GM18508 (cell line): Measurements from ENCODE around the gene NTM.

Experiments used
- ATAC-seq: cut with Tn5 transposase; IDR thresholded peaks from one replicate; pipeline ENCODE4 v1.9.1; 2021; ENCODE audit warnings: moderate number of reproducible peaks; ENCODE audit not compliant: insufficient read depth, unreplicated experiment

NTM gene

DNA sequence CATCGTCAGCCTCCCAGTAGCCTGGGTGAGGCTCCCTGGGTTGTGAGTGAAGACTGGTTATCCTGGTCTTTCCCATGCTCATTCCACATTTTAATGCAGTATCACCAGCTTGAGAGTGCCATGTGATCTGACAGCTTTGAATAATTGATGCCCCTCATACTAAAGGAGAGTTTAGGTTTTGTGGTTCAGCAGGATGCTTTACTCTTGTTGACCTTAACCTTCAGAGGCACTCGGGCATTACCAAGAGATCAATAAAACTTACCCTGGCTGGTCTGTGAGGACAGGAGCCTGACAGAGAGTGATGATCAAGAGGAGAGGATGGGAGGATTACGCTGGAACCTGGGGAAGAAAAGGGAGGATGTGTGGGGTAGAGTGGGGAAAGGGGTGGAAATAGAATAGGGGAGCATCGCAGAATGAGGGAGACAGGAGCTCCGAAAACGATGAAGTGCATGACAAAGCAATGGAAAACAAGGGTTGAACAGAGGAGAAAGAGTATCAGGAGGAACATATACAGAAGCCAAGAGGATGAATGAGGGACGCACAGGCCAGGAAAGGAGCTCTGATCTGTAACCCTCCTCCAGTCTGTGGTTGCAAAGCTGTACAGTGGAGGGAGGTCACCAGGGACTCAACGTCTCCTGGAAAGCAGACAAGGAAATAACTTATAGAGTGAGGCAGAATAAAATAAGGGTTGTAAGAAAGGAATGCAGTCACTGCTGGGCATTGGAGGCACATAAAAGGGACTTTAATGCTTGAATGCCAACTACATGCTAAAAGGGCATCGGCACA lies 594.5 kb downstream of the NTM start:
- no peak for ATAC-seq

DNA sequence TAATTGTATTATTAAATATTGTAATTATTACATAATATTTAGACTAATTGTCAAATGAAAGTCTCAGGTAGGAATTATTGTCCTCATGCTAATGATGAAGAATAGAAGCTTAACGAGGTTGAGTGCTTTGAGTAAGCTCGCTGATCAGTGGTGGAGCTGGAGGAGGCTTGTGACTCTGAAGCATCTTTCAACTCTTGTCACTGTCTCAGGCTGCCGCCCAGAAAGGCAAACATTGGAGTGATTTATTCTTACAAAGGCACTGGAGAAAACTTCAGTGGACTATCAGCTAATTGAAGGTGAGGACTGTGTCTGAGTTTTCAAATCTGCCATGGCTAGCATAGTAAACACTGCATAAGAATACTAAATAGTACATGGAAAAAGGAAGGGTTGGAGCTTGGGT lies 595.1 kb downstream of the NTM start:
- no peak for ATAC-seq

DNA sequence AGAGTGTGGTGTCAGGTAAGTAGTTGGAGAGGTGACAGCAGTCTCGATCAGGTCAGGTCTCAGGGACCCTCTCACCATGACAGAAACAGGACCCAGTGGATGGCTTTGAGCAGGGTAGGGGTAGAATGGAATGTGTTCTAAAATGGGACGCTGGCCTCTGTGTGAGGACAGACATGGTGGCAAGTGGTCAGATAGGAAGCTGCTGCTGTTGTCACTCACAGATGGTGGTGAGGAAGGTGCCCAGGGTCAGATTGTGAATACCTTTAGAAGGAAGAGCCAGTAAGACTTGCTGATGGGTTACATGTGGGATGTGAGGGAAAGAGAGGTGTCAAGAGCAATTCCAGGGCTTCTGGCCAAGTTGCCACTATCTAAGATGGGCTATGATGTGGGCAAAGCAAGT lies 596.3 kb downstream of the NTM start:
- no peak for ATAC-seq

DNA sequence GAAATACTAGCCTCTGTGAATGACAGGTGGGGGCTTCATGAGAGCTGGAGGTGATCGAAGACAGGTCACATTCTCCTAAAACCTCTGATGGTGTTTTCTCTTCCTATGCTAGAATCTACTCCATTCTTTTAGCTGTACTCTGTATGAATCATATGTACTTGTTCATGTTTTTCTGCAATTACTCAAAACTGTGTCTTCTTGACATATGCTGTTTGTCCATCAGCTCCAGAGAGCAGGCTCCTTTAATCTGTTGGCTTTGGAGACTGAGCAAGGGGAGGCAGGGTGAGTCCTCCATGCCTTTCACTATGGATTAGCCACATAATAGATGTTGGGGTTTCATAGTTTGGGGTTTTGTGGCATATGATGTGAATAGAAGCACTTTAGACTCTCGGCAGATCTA lies 598.8 kb downstream of the NTM start:
- ATAC-seq: no peak

DNA sequence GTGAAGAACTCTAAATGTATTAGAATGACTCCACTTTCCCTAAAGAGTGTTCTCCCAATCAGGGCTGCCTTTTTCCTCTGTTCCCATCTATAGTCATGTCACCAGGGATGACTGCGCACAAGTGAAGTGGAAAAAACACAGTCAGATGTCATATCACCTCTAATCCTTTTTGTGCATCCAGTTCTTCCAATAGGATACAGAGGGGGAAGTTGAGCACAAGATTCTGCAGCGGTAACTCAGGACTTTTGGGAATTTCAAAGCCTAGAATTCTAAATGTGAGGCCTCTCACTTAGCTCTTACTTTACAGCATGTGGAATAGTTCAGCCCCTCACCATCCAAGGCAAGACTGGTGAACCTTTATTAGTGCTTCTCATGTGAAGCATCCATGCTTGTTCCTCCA lies 602.6 kb downstream of the NTM start:
- ATAC-seq: no peak

DNA sequence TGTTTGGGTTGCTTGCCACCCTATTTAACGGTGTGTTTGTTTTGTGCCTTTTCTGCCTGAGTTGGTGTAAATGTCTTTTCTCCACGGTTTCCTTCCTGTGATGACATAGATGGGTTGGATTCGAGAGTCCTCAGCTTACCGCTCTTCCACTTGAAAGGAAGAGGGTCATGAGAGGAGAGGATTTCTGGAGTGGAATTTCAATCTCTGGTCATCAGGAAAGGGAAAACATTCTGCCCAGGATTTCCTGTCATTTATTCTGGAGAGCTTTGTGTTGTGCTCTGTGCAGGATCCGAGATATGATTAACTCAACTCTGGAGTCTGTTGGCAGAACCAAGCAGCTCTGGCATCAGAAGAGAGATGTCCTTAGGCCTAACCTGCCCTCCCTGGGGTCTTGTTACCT lies 605.2 kb downstream of the NTM start:
- ATAC-seq: no peak

DNA sequence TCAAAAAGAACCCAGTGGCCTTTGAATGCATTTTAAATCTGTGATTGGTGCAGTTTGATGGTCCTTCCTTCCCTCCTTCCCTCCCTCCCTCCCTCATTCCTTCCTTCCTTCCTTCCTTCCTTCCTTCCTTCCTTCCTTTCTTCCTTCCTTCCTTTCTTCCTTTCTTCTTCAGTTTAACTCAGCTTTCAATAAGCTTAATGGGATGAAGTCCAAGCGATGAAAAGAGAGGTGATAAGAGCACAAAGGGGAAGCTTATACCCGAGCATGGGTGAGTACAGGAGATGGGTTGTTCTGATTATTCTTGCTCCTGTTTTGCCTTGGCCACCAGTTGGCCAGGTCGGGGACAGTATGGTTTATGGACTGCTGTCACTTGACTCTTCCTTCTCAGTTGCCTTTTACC lies 605.6 kb downstream of the NTM start:
- no peak for ATAC-seq

DNA sequence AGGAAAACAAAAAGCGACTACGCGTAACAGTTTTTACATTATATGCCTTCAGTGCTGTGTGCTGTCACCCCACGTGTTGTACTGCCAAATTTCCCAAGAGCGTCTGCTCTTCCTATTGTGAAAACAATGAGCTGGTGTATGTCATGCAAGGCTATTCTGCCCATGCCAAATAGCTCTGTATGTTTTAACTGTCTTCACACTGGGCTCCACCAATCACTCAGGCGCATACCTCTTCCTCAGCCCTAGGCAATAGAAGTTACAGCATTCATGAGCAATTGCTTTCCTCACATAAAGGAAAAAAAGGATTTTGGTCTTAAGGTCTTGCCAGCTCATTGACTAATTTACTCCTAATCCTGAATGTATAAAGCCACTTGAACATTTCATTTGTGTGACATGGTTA lies 606.8 kb downstream of the NTM start:
- ATAC-seq: no peak

DNA sequence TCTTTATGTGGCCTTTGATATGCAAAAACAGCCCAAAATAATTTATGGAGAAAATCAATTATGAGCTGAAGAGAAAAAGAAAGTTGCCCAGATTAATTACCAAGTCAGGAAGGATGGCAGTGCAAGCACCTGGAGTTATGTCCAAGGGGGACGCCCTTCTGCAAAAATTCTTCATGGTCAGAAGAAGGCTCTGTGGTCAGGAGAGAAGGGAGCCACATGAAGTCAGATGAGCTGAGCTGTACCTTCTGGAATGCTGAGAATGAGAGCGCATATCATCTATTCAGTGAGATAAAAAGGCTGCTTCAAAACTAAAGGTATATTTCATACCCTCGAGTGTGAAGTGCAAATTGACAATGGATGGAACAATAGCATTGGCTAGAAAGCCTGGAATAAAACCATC lies 607.4 kb downstream of the NTM start:
- no peak for ATAC-seq

DNA sequence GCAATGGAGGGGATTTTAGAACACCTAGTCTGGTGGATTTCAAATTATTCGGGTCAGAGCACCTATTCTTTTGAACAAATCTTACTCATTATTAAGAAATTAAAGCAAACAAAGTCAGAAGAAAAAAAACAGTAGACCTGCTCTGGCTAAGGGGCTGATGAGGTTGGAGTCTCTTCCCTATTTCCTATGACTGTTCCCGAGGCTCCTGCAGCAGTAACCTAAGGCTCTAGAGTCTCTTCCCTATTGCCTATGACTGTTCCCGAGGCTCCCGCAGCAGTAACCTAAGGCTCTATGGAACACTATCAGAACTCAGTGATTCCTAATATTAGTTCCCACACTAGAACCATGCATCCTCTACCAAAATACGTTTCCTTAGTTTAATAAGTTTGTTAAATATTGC lies 607.9 kb downstream of the NTM start:
- ATAC-seq: no peak

DNA sequence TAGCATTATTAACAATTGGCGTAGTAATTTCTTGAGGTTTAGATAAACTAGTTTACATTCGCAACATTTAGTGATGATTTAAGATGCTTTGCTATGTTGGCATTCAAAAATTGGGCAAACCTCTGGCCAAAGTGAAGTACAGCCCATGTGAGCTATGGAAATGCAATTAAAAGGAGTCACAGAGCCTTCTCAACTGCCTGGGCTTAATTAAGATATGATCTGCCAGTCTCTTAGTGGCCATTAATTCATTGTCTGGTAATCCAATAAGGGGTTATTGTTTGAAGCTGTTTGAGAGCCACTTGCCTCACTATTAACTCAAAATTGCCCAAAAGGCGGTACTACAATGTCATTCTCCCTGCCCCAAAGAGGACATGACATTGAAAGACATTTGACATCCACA lies 608.9 kb downstream of the NTM start:
- no peak for ATAC-seq

DNA sequence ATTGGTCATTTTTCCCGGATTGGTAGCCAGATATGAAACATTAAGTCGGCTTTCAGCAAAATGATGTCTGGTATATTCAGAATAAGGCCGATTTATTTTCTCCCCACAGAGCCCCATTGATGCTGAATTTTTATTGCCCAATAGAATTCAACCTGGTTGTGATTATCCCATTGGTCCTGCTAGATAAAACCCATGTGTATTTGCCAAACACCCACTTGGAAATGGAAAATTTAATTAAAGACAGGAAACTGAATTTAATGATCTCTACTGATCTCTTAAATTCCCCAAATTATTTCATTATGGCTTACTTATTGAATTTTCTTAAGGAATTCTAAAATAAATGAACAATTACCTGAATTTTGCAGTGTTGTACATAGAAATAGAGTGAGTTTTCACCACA lies 609.8 kb downstream of the NTM start:
- no peak for ATAC-seq

DNA sequence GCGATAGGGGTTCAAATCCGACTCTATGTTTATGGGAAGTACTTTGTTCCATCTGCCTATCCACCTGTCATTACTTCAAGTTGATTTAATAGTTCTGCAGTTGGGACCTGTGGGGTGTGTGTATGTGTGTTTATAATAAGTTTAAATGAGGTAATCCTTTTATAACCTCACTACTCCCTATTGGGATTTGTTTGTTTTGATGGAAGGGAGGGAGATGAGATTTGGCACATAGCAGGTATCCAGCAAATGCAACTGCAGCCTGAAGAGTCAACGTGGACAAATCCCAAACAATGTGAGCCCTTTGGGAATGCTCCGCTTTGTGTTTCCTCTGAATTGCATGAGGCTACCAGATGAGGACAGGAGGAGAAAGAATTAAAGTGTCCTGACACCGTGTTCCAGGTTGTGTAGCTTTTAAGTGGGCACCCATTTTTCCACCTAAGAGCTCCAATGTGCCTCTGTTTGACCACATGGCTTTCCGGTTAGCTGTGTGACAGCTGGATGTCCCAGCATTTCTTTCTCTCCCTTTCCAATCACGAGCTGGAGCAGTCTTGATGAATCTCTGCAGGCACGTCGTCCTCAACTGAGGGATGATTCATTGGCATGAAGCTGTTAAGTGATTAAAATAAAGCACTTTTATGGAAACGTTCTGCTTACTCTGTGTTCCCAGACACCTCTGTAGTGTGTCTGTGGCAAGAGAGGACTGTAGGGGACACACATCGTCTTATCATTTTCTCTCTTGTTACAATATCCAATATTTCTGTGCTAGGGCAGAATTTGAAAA lies 610.7 kb downstream of the NTM start:
- no peak for ATAC-seq

DNA sequence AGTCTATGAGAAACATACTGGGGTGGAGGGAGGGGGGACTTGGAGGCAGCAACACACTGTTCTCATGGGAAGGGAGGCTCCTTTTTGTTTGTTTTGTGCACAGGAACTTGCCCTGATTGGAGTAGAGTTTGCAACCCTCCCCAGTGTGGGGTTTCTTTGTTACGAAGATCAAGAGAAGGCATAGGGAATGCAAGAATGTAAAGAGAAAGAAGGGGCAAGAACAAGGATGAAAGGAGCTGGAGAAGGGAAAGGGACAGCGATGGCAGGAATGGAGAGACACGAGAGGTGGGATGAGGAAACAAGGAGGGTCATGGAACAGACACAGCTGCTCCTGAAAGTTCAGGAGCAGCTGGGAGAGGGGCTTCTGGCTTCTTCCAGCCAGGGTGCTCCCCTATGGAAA lies 611.7 kb downstream of the NTM start:
- ATAC-seq: no peak

DNA sequence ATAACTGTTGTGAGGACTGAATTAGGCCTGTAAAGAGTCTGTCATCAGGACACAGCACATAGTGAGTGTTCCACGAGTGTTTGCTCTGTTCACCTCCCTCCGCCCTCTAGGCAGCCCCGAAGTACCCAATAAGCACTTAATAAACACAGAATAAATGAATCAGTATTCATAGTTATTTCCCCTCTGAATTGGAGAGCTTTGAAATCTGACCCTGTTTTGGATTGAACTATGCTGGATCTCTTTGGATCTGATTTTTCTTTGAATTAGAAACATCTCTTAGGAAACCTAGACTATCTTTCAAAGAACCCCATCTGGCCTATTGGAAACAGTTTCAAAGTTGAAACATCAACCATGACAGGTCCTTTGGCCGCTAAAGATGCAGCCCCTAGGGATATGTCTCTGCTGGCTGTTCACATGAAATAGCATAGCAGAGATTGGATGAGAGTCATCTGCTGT lies 615.5 kb downstream of the NTM start:
- no peak for ATAC-seq

DNA sequence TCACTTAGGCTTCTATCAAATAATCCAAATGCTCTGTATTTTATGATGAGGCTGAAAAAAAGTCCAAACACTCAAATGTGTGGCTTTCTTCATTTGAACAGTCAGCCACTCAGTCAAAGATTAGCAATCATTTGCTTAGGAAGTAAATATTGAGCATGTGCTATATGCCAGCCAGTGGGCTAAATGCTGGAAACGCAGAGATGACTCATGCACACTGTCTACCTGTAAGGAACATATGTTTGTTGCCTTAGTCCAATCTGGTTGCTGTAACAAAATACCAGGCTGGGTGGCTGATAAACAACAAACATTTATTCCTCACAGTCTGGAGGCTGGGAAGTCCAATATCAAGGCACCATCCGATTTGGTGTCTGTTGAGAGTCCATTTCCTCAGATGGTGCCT lies 617.3 kb downstream of the NTM start:
- no peak for ATAC-seq

DNA sequence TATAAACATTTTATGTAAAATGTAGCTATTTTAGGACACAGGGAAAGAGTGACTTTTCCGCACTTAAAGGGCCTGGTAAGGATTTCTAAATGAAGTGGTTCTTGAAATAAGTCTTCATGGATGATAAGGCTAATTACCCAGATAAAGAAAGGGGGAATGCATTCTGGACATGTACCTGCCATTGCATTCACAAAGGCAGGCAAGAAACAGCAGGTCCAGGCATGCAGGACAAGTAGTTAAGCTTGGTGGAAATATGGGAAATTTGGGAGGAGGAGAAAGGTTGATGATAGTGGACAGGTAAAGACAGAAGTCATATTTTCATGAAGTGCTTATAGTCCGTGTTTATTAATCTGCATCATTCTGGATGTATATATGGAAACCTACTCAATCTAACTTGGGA lies 621.2 kb downstream of the NTM start:
- no peak for ATAC-seq

DNA sequence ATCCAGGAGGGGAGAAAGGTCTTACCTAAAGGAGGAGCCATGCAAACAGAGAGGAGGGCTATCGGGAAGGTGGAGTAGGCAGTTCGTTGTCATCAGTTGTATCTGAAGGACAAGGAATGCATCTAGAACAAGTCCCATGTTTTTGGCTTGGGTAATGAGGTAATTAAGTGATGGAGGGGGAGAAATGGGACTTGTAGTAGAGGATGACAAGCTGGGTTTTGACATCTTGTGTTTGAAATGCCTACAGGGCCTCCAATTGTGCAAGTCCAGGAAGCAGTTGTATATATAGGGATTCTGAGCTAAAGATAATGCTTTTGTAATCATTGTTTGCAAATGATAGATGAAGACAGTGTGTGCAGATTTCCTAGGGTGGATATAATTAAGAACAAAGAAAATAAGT lies 622.8 kb downstream of the NTM start:
- no peak for ATAC-seq

DNA sequence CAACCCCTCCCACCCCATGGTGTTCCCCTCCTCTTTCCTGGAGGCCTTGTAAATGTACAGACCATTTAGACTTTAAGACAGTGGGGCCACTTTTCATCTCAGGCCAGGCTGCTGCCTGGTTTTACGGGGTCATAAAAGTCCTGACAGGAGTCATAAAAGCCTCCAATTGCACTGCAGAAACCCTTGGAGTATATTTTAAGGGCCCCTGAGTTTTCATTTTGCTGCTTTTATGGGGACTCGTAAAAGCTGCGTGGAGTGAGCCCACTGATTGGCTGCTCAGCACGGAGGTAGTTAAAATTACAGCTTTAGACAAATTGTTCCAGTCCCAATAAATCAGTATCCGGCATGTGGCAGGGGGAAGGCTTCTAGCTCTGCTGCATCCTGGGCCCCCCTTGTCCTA lies 627.6 kb downstream of the NTM start:
- ATAC-seq: no peak

DNA sequence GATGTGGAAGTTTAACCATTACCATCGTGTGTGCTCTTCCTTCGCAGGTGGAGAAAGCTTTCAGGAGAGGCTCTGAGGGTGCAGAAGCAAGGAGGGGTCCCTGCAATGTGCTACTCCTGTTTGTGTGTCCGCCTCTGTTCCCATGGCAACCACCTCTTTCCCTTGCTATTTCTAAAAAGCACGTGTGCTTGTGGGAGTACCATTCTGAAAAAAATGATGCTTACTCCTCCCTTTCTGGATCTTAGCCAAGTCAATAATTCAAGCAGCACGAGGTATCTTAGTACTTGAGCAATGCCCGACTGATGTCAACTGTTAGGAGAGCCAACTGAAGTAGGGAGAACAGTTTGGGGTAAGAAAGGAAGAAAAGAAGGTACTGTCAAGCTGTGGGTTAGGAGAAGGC lies 628.7 kb downstream of the NTM start:
- ATAC-seq: no peak

DNA sequence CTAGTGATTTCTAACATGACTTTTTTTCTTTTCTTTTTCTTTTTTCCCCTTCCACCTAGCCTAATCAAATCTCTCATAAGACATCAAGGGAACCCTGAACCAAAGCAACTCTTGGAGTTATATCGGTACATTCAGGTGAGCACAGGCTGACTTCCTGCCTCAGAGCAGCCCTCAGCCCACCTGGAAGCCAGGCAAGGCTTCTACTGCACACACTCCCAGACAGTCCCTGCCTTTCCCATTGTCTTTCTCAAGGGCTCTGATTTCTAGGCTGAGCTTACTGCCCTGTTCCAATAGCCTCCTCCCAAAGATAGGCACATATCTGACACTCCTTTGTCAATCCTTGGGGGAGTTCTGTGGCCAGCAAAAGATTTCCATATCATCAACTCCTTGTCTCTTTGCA lies 629.5 kb downstream of the NTM start:
- ATAC-seq: no peak

DNA sequence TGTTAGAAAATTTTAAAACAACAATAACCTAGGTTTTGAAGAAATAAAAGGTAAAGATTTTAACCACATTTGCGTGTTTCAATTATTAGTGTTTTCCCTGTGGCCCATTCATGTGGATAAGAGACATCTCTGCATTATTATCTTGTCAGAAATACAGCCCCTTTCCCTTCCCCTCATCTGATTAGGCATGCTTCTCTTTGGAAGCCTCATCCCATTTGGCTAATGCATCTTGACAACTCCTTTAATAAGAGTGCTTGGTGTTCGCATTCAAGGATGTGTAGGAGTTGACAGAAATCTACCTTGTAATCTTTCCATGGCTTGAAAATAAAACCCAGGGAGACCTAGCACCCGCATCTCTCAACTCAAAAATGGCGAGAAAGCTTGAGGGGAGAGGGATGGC lies 635.5 kb downstream of the NTM start:
- ATAC-seq: no peak
